HepG2 (cell line): ENCODE measurements around the gene EMP2. TPM values are rescaled to one million over a fixed set of nuclear protein-coding genes. Genes with fewer than 3 reads are reported as not detected.

ENCODE experiments used
- ATAC-seq: fragments of 200-7000 bp; cut with Tn5 transposase; 3 replicates; pipeline ENCODE4 v1.9.1; 2020; ENCODE audit warnings: mild to moderate bottlenecking, moderate library complexity
- BruUV-seq: library from RNA; stranded (reverse); fragments of 400-500 nt; replicated peaks from 2 replicates; lab custom pipeline; 2021; lab: Mats Ljungman, UMichigan
- CTCF ChIA-PET: fragments of 300-600 bp; formaldehyde crosslinking; extraction: SDS; loops from one replicate; lab custom pipeline; 2021; ENCODE audit warnings: low total read pairs, inconsistent platforms, low intra/inter-chr PET ratio; lab: Yijun Ruan, JAX
- POLR2A ChIA-PET: fragments of 350-600 bp; sonication (Branson Sonifier 250); formaldehyde crosslinking; loops from one replicate; lab custom pipeline; 2020; ENCODE audit warnings: antibody characterized with exemption, inconsistent platforms; lab: Yijun Ruan, JAX
- DNase-seq: peaks from one replicate; pipeline ENCODE4 v3.0.0-alpha.2; 2015; ENCODE audit warnings: low spot score
- FAIRE-seq: peaks from 3 replicates; lab custom pipeline; 2011; peaks lifted over from hg19 to GRCh38; lab: Jason Lieb, UNC
- H2AFZ ChIP-seq: one replicate; pipeline ENCODE4 v1.6.1; 2011; ENCODE audit warnings: low read length, inconsistent platforms
- H3K27ac ChIP-seq: fragments of 300-600 bp; 3 replicates; pipeline ENCODE4 v1.8.0; 2011; ENCODE audit warnings: mixed run types, mild to moderate bottlenecking, mixed read lengths, low read length, inconsistent platforms; ENCODE audit not compliant: insufficient read depth; ENCODE audit errors: extremely low read length
- H3K27me3 ChIP-seq, 2 experiments: fragments of 200-600 bp in 1 of 2; 2 replicates in 1 of 2; 3 replicates in 1 of 2; pipeline versions ENCODE4 v1.6.0 to v1.8.0; 2011; ENCODE audit warnings: low read length in 2 of 2, mild to moderate bottlenecking in 2 of 2, moderate library complexity in 2 of 2, inconsistent platforms in 1 of 2; ENCODE audit not compliant: insufficient read depth in 2 of 2, control insufficient read depth in 1 of 2
- H3K36me3 ChIP-seq, 2 experiments: fragments of 200-600 bp in 1 of 2; replicated peaks in 1 of 2; 2 replicates in 1 of 2; 3 replicates in 1 of 2; pipeline versions ENCODE4 v1.5.1 to v1.8.0; 2011; ENCODE audit warnings: low read length in 2 of 2, inconsistent platforms in 1 of 2; ENCODE audit not compliant: insufficient read depth in 2 of 2, control insufficient read depth in 1 of 2
- H3K4me1 ChIP-seq: 2 replicates; pipeline ENCODE4 v1.5.1; 2012; ENCODE audit warnings: low read length, inconsistent platforms; ENCODE audit not compliant: insufficient read depth
- H3K4me2 ChIP-seq: 2 replicates; pipeline ENCODE4 v1.6.0; 2011; ENCODE audit warnings: low read depth, low read length, inconsistent platforms
- H3K4me3 ChIP-seq, 3 experiments: fragments of 200-600 bp in 1 of 3; sonication (generic), shearing (Covaris generic) in 1 of 3; replicated peaks in 1 of 3; 2 replicates each; pipeline ENCODE4 v1.5.1; 2011 to 2016; ENCODE audit warnings: low read length in 3 of 3, inconsistent platforms in 2 of 3, low read depth in 2 of 3, mild to moderate bottlenecking in 2 of 3, control low read depth in 1 of 3, mixed read lengths in 1 of 3; ENCODE audit not compliant: insufficient read depth in 1 of 3
- H3K79me2 ChIP-seq: one replicate; pipeline ENCODE4 v1.6.1; 2011; ENCODE audit warnings: low read length, inconsistent platforms; ENCODE audit not compliant: insufficient read depth
- H3K9ac ChIP-seq: 2 replicates; pipeline ENCODE4 v1.6.0; 2011; ENCODE audit warnings: mild to moderate bottlenecking, low read depth, low read length, inconsistent platforms; ENCODE audit not compliant: insufficient read depth
- H3K9me3 ChIP-seq: 2 replicates; pipeline ENCODE4 v1.5.1; 2012; ENCODE audit warnings: mild to moderate bottlenecking, low read length
- H4K20me1 ChIP-seq: 2 replicates; pipeline ENCODE4 v1.6.0; 2011; ENCODE audit warnings: inconsistent platforms, mild to moderate bottlenecking, low read length, moderate library complexity; ENCODE audit not compliant: insufficient read depth
- ATF5 ChIP-seq: sonication (generic); formaldehyde crosslinking; IDR thresholded peaks from 2 replicates; pipeline ENCODE4 v1.4.0; 2020; ENCODE audit warnings: mild to moderate bottlenecking, low read depth, missing genetic modification reagents
- HDAC1 ChIP-seq: sonication (generic); formaldehyde crosslinking; IDR thresholded peaks from 2 replicates; pipeline ENCODE4 v1.5.1; 2020; ENCODE audit warnings: mild to moderate bottlenecking, missing genetic modification reagents
- HNRNPLL ChIP-seq: fragments of 200-400 bp; formaldehyde crosslinking; IDR thresholded peaks from 2 replicates; pipeline ENCODE4 v1.6.1; 2017; ENCODE audit warnings: mild to moderate bottlenecking, low read depth, low read length; ENCODE audit not compliant: poor library complexity, severe bottlenecking
- JUNB ChIP-seq: sonication (generic); formaldehyde crosslinking; IDR thresholded peaks from 2 replicates; pipeline ENCODE4 v1.8.0; 2022; ENCODE audit warnings: missing genetic modification reagents, mild to moderate bottlenecking, borderline replicate concordance
- KDM3A ChIP-seq: IDR thresholded peaks from 2 replicates; pipeline ENCODE4 v1.6.1; 2018; ENCODE audit warnings: low read depth, missing compliant biosample characterization
- KLF11 ChIP-seq: IDR thresholded peaks from 2 replicates; pipeline ENCODE4 v1.6.1; 2016; ENCODE audit warnings: missing compliant biosample characterization
- MIER2 ChIP-seq: IDR thresholded peaks from 2 replicates; pipeline ENCODE4 v1.6.1; 2016; ENCODE audit warnings: missing biosample characterization, missing genetic modification reagents
- NPAS2 ChIP-seq: sonication (generic); formaldehyde crosslinking; IDR thresholded peaks from 2 replicates; pipeline ENCODE4 v1.8.0; 2022; ENCODE audit warnings: mild to moderate bottlenecking, missing genetic modification reagents, borderline replicate concordance
- PHF21A ChIP-seq: sonication (generic); formaldehyde crosslinking; IDR thresholded peaks from 2 replicates; pipeline ENCODE4 v1.5.0; 2020; ENCODE audit warnings: mild to moderate bottlenecking, missing genetic modification reagents
- RORA ChIP-seq: sonication (generic); formaldehyde crosslinking; IDR thresholded peaks from 2 replicates; pipeline ENCODE4 v1.5.0; 2020; ENCODE audit warnings: mild to moderate bottlenecking, missing genetic modification reagents, moderate library complexity
- SETDB1 ChIP-seq: sonication (generic); formaldehyde crosslinking; IDR thresholded peaks from 2 replicates; pipeline ENCODE4 v1.5.1; 2020; ENCODE audit warnings: missing genetic modification reagents, mild to moderate bottlenecking, borderline replicate concordance
- SRSF4 ChIP-seq: fragments of 200-400 bp; formaldehyde crosslinking; IDR thresholded peaks from one replicate; pipeline ENCODE4 v1.6.1; 2018; ENCODE audit warnings: mild to moderate bottlenecking, low read depth, low read length, moderate library complexity; ENCODE audit not compliant: poor library complexity, severe bottlenecking
- THAP9 ChIP-seq: sonication (generic); formaldehyde crosslinking; IDR thresholded peaks from 2 replicates; pipeline ENCODE4; 2020; ENCODE audit warnings: missing genetic modification reagents, mild to moderate bottlenecking, borderline replicate concordance
- ZFP36L1 ChIP-seq: sonication (generic); formaldehyde crosslinking; IDR thresholded peaks from 2 replicates; pipeline ENCODE4 v1.8.0; 2022; ENCODE audit warnings: mild to moderate bottlenecking, missing genetic modification reagents, moderate library complexity
- ZNF205 ChIP-seq: IDR thresholded peaks from 2 replicates; pipeline ENCODE4 v1.6.1; 2018; ENCODE audit warnings: missing biosample characterization, missing genetic modification reagents
- ZNF619 ChIP-seq: sonication (generic); formaldehyde crosslinking; IDR thresholded peaks from 2 replicates; pipeline ENCODE4 v1.4.0; 2020; ENCODE audit warnings: mild to moderate bottlenecking, missing genetic modification reagents
- ZNF674 ChIP-seq: sonication (generic); formaldehyde crosslinking; IDR thresholded peaks from 2 replicates; pipeline ENCODE4 v1.5.0; 2020; ENCODE audit warnings: low read depth, mild to moderate bottlenecking, missing genetic modification reagents
- WGBS: methylation state at CpG from one replicate; pipeline ENCODE4 v1.1.6; 2017; ENCODE audit warnings: low lambda C conversion rate; 5-methylcytosine and 5-hydroxymethylcytosine counted together
- in situ Hi-C: cut with HindIII; loops from 2 replicates; pipeline ENCODE4 v1.10.0; 2017; ENCODE audit warnings: low pct_unique_long_range_greater_than_20kb; ENCODE audit not compliant: extremely low pct_ligation_motif_present
- intact Hi-C: fragments of 100-400 bp; cut with micrococcal nuclease; formaldehyde crosslinking; loops from one replicate; pipeline ENCODE4 v1.10.0; 2022; ENCODE audit not compliant: unreplicated experiment
- polyA plus RNA-seq, 8 experiments: library from polyadenylated mRNA; depleted of rRNA in 3 of 8; stranded (reverse) in 7 of 8; unstranded in 1 of 8; fragments of >200 nt; fragmentation: Illumina TruSeq in 4 of 8; extraction: Trizol in 4 of 8; gene quantifications; 2 replicates each; pipeline versions ENCODE4 v1.2.1 to v1.2.3, GENCODE V29; 2011 to 2016; ENCODE audit warnings: low read depth in 4 of 8, missing spikeins in 1 of 8, mixed read lengths in 1 of 8; ENCODE audit not compliant: insufficient read depth in 1 of 8
- total RNA-seq, 5 experiments: library from RNA; depleted of rRNA; stranded (reverse); fragments of >200 nt; fragmentation: Illumina TruSeq; extraction: Trizol; gene quantifications; 2 replicates each; pipeline ENCODE4 v1.2.3, GENCODE V29; 2016; ENCODE audit warnings: low read depth in 1 of 5

Gene EMP2
- total and polyA plus RNA-seq, 2 of the 13 experiments (the other 11 are each of a cell fraction or from before 2014, with no cell fraction given) = 24.6 to 91.2 TPM

GRCh38 chr16:10541366-10541765 is 39.0 kb downstream of the EMP2 start:
- Histone ChIP-seq H3K4me3 (no peak overlapping the region), H3K9me3 (no peaks in the 10 kb centered on the region), H3K27me3 (no peaks in the 10 kb centered on the region), H3K36me3 (peaks cover 37 to 85% of the 10 kb centered on the region in 2 experiments), H3K4me1 (no peaks in the 10 kb centered on the region), H4K20me1 (no peaks in the 10 kb centered on the region), H3K27ac (no peak overlapping the region), H2AFZ (no peak overlapping the region), H3K9ac (no peak overlapping the region), H3K4me2 (no peak overlapping the region), H3K79me2 (no peaks in the 10 kb centered on the region)
- BruUV-seq = no TSS peak
- WGBS = 93% methylated on average over 7 of the region's 7 CpGs
- DNase-seq (no peak), FAIRE-seq (no peak), ATAC-seq (no peak)
- in situ Hi-C loops = no loop called here
- ChIA-PET CTCF (no interaction called here), POLR2A (no interaction called here)
- TF ChIP-seq ZNF205 (CRISPR knock-in tag) = no peak
- TF ChIP-seq JUNB (CRISPR knock-in tag) = no peak
- no peak for TF ChIP-seq MIER2 (CRISPR knock-in tag)
- no peak for TF ChIP-seq HDAC1 (CRISPR knock-in tag)
- no peak for TF ChIP-seq KDM3A (CRISPR knock-in tag)
- intact Hi-C loops = no loop called here

- no TSS peak for BruUV-seq
- peaks cover 34 to 82% of the 10 kb centered on the region in 2 experiments for H3K36me3 ChIP-seq
- ATAC-seq (no peak), FAIRE-seq (no peak), DNase-seq (no peak)
- CTCF ChIA-PET = no interaction called here
- H2AFZ ChIP-seq = no peak overlapping the region
- no peaks in the 10 kb centered on the region for H3K79me2 ChIP-seq
- in situ Hi-C loops = no loop called here
- POLR2A ChIA-PET = no interaction called here
- no peaks in the 10 kb centered on the region for H4K20me1 ChIP-seq
- no peak overlapping the region for H3K9ac ChIP-seq
- intact Hi-C loops = no loop called here
- H3K27me3 ChIP-seq = no peaks in the 10 kb centered on the region
- H3K4me1 ChIP-seq = no peaks in the 10 kb centered on the region
- no peaks in the 10 kb centered on the region for H3K9me3 ChIP-seq
- WGBS = 100% methylated on average over 5 of the region's 5 CpGs
- H3K4me3 ChIP-seq = no peak overlapping the region
- H3K4me2 ChIP-seq = no peak overlapping the region
- no peak overlapping the region for H3K27ac ChIP-seq
- TF ChIP-seq SETDB1 (CRISPR knock-in tag) (no peak), ZNF674 (CRISPR knock-in tag) (no peak), SRSF4 (no peak), ZNF619 (no peak), KLF11 (CRISPR knock-in tag) (no peak), THAP9 (CRISPR knock-in tag) (no peak), HNRNPLL (no peak), ZFP36L1 (CRISPR knock-in tag) (no peak), PHF21A (CRISPR knock-in tag) (no peak), NPAS2 (CRISPR knock-in tag) (no peak), RORA (CRISPR knock-in tag) (no peak), ATF5 (CRISPR knock-in tag) (no peak)
Observed at GRCh38 chr16:10539793-10540192, 40.6 kb downstream of the EMP2 start.
